Cardiac fibroblast (primary cell): ENCODE measurements around the gene ARMC6.

ENCODE experiments used
- DNase-seq, 2 donors: peaks; one replicate each; pipeline versions ENCODE4 v3.0.0 to v3.0.0-alpha.2; 2010; ENCODE audit warnings: low read depth in 2 of 2
- H3K4me3 ChIP-seq, 2 donors: replicated peaks in 1 of 2; 1 replicate in 1 of 2; 2 replicates in 1 of 2; pipeline ENCODE4 v1.5.1; 2011; ENCODE audit warnings: low read depth in 2 of 2, low read length in 2 of 2, mild to moderate bottlenecking in 2 of 2, moderate library complexity in 1 of 2
- CTCF ChIP-seq: IDR thresholded peaks from one replicate; pipeline ENCODE4 v1.5.1; 2011; ENCODE audit warnings: low read depth, mild to moderate bottlenecking, low read length, inconsistent platforms

Gene ARMC6

GRCh38 chr19:19078801-19079200 is 45.4 kb downstream of the ARMC6 start:
- no peak overlapping the region for H3K4me3 ChIP-seq
- DNase-seq = no peak
- TF ChIP-seq CTCF = no peak

- no peak overlapping the region for H3K4me3 ChIP-seq
- TF ChIP-seq CTCF = no peak
- no peak for DNase-seq
These were observed 46.2 kb downstream of the ARMC6 start for GRCh38 chr19:19079571-19079970.

GRCh38 chr19:19081642-19082151 is 48.3 kb downstream of the ARMC6 start:
- no peak overlapping the region for H3K4me3 ChIP-seq
- TF ChIP-seq CTCF = no peak
- peak; percentile 49 to 57 for DNase-seq

GRCh38 chr19:19083413-19084178 is 50.2 kb downstream of the ARMC6 start:
- DNase-seq = no peak
- TF ChIP-seq CTCF = no peak
- no peak overlapping the region for H3K4me3 ChIP-seq

- DNase-seq = no peak
- TF ChIP-seq CTCF = no peak
- H3K4me3 ChIP-seq = no peak overlapping the region
These were observed 54.3 kb downstream of the ARMC6 start for GRCh38 chr19:19087676-19088075.

- no peak overlapping the region for H3K4me3 ChIP-seq
- TF ChIP-seq CTCF = no peak
- DNase-seq = no peak
These were observed 61.1 kb downstream of the ARMC6 start for GRCh38 chr19:19094513-19094912.

- no peak for TF ChIP-seq CTCF
- no peak for DNase-seq
- H3K4me3 ChIP-seq = no peak overlapping the region
These were observed 62.3 kb downstream of the ARMC6 start for GRCh38 chr19:19095691-19096090.
